ENCODE results near the gene OTC. TPM values are rescaled to one million over a fixed set of nuclear protein-coding genes. Genes with fewer than 3 reads are reported as not detected.

The OTC gene
- total RNA-seq: not detected in 2 replicates

GRCh38 chrX:38352362-38352761, at the start of gene OTC:
TSS of gene OTC (plus strand) at chrX:38352604. CDS start at chrX:38352697, 93 bp downstream.
- H3K4me3 ChIP-seq (ENCODE audit: low read depth, low read length): no peak within 1 kb of the TSS
- TF ChIP-seq CTCF (IDR thresholded peaks at IDR 0.05; ENCODE audit: insufficient read depth, low read length, poor library complexity, severe bottlenecking): no peak
- no peak for DNase-seq (ENCODE audit: low read depth)
- no peaks in the 10 kb centered on the region for H3K36me3 ChIP-seq (ENCODE audit: control insufficient read depth, insufficient read depth, low read length)
- H3K27me3 ChIP-seq (ENCODE audit: control insufficient read depth, insufficient read depth, low read length): no peaks in the 10 kb centered on the region

GRCh38 chrX:38304010-38304409, 48.4 kb upstream of the OTC start:
- H3K36me3 ChIP-seq (ENCODE audit: control insufficient read depth, insufficient read depth, low read length): no peaks in the 10 kb centered on the region
- DNase-seq (ENCODE audit: low read depth): no peak
- no peaks in the 10 kb centered on the region for H3K27me3 ChIP-seq (ENCODE audit: control insufficient read depth, insufficient read depth, low read length)
- H3K4me3 ChIP-seq (ENCODE audit: low read depth, low read length): no peak overlapping the region
- peak; percentile 43 for TF ChIP-seq CTCF (IDR thresholded peaks at IDR 0.05; ENCODE audit: insufficient read depth, low read length, poor library complexity, severe bottlenecking)

- Histone ChIP-seq H3K4me3 (ENCODE audit: low read depth, low read length) (no peak overlapping the region), H3K36me3 (ENCODE audit: control insufficient read depth, insufficient read depth, low read length) (no peaks in the 10 kb centered on the region), H3K27me3 (ENCODE audit: control insufficient read depth, insufficient read depth, low read length) (no peaks in the 10 kb centered on the region)
- no peak for DNase-seq (ENCODE audit: low read depth)
- no peak for TF ChIP-seq CTCF (IDR thresholded peaks at IDR 0.05; ENCODE audit: insufficient read depth, low read length, poor library complexity, severe bottlenecking)
Observed at GRCh38 chrX:38305971-38306370, 46.4 kb upstream of the OTC start.

GRCh38 chrX:38311743-38312142, 40.7 kb upstream of the OTC start:
- no peak overlapping the region for H3K4me3 ChIP-seq (ENCODE audit: low read depth, low read length)
- TF ChIP-seq CTCF (IDR thresholded peaks at IDR 0.05; ENCODE audit: insufficient read depth, low read length, poor library complexity, severe bottlenecking): no peak
- H3K27me3 ChIP-seq (ENCODE audit: control insufficient read depth, insufficient read depth, low read length): no peaks in the 10 kb centered on the region
- no peak for DNase-seq (ENCODE audit: low read depth)
- H3K36me3 ChIP-seq (ENCODE audit: control insufficient read depth, insufficient read depth, low read length): no peaks in the 10 kb centered on the region

- Histone ChIP-seq H3K36me3 (ENCODE audit: control insufficient read depth, insufficient read depth, low read length) (no peaks in the 10 kb centered on the region), H3K27me3 (ENCODE audit: control insufficient read depth, insufficient read depth, low read length) (no peaks in the 10 kb centered on the region), H3K4me3 (ENCODE audit: low read depth, low read length) (no peak overlapping the region)
- DNase-seq (ENCODE audit: low read depth): peak; percentile 25
- TF ChIP-seq CTCF (IDR thresholded peaks at IDR 0.05; ENCODE audit: insufficient read depth, low read length, poor library complexity, severe bottlenecking): no peak
Observed at GRCh38 chrX:38312436-38312835, 40.0 kb upstream of the OTC start.

- no peak for DNase-seq (ENCODE audit: low read depth)
- TF ChIP-seq CTCF (IDR thresholded peaks at IDR 0.05; ENCODE audit: insufficient read depth, low read length, poor library complexity, severe bottlenecking): no peak
- no peak overlapping the region for H3K4me3 ChIP-seq (ENCODE audit: low read depth, low read length)
- H3K27me3 ChIP-seq (ENCODE audit: control insufficient read depth, insufficient read depth, low read length): no peaks in the 10 kb centered on the region
- H3K36me3 ChIP-seq (ENCODE audit: control insufficient read depth, insufficient read depth, low read length): no peaks in the 10 kb centered on the region
Observed at GRCh38 chrX:38313190-38313589, 39.2 kb upstream of the OTC start.

Data from kidney epithelial cell (primary cell).